GM19193 (cell line): ENCODE measurements around the gene PPT1.

Experiments used
- POLR2A ChIP-seq: IDR thresholded peaks from 4 replicates; pipeline ENCODE4 v1.6.1; 2011; ENCODE audit not compliant: insufficient read depth, insufficient read length; ENCODE audit errors: extremely low read depth

The PPT1 gene

GRCh38 chr1:40096977-40097782 lies at the start of gene PPT1:
Gene PPT1 (minus strand): TSS chr1:40097252. CDS start chr1:40097238, 14 bp downstream.
- TF ChIP-seq POLR2A: peak; percentile 85

- TF ChIP-seq POLR2A: no peak
These were observed 47.0 kb upstream of the PPT1 start for GRCh38 chr1:40143891-40144575.

GRCh38 chr1:40141878-40142535 lies 45.0 kb upstream of the PPT1 start:
- TF ChIP-seq POLR2A: no peak

- no peak for TF ChIP-seq POLR2A
These were observed 43.3 kb upstream of the PPT1 start for GRCh38 chr1:40140211-40140973.

- no peak for TF ChIP-seq POLR2A
These were observed 36.8 kb upstream of the PPT1 start for GRCh38 chr1:40133839-40134238.

GRCh38 chr1:40133312-40133665 lies 36.2 kb upstream of the PPT1 start:
- TF ChIP-seq POLR2A: no peak

GRCh38 chr1:40132383-40133311 lies 35.6 kb upstream of the PPT1 start:
- no peak for TF ChIP-seq POLR2A

- TF ChIP-seq POLR2A: no peak
These were observed 33.8 kb upstream of the PPT1 start for GRCh38 chr1:40130892-40131291.

- no peak for TF ChIP-seq POLR2A
These were observed 25.8 kb upstream of the PPT1 start for GRCh38 chr1:40122855-40123254.

GRCh38 chr1:40120128-40120527 lies 23.1 kb upstream of the PPT1 start:
- no peak for TF ChIP-seq POLR2A

- no peak for TF ChIP-seq POLR2A
These were observed 17.3 kb upstream of the PPT1 start for GRCh38 chr1:40114400-40114799.

GRCh38 chr1:40110389-40110788 lies 13.3 kb upstream of the PPT1 start:
- TF ChIP-seq POLR2A: no peak

GRCh38 chr1:40107290-40107959 lies 10.4 kb upstream of the PPT1 start:
- no peak for TF ChIP-seq POLR2A
